HCT116 (cell line): ENCODE data around the gene OR6N2.

ENCODE experiments used
- EGR1 ChIP-seq: IDR thresholded peaks from 2 replicates; pipeline ENCODE4 v1.6.1; 2012; ENCODE audit warnings: low read depth
- ELF1 ChIP-seq: IDR thresholded peaks from 2 replicates; pipeline ENCODE4 v1.6.1; 2012; ENCODE audit warnings: low read depth, borderline replicate concordance
- EZH2phosphoT487 ChIP-seq: fragments of 200-600 bp; IDR thresholded peaks from 2 replicates; pipeline ENCODE4 v1.6.1; 2018; ENCODE audit warnings: antibody characterized with exemption, borderline replicate concordance
- JUND ChIP-seq: IDR thresholded peaks from 2 replicates; pipeline ENCODE4 v1.6.1; 2012
- POLR2A ChIP-seq: IDR thresholded peaks from 2 replicates; pipeline ENCODE4 v1.7.0; 2011; ENCODE audit warnings: borderline replicate concordance; ENCODE audit not compliant: insufficient read depth, insufficient read length; ENCODE audit errors: extremely low read depth
- RAD21 ChIP-seq: IDR thresholded peaks from 2 replicates; pipeline ENCODE4 v1.6.1; 2012; ENCODE audit warnings: low read depth, mild to moderate bottlenecking
- SP1 ChIP-seq: IDR thresholded peaks from 2 replicates; pipeline ENCODE4 v1.6.1; 2012; ENCODE audit warnings: low read depth
- YY1 ChIP-seq: IDR thresholded peaks from 2 replicates; pipeline ENCODE4 v1.6.1; 2011; ENCODE audit warnings: low read length, low read depth, moderate library complexity, mild to moderate bottlenecking; ENCODE audit not compliant: insufficient replicate concordance; ENCODE audit errors: extremely low read depth
- TF ChIP-seq, protein P1 (sequence below), 3 experiments: fragments of 200-600 bp in 1 of 3; sonication (generic) in 1 of 3; IDR thresholded peaks in 2 of 3; conservative IDR thresholded peaks in 1 of 3; 2 replicates each; pipeline ENCODE4 v1.5.1; 2012 to 2017; ENCODE audit warnings: low read depth in 2 of 3, low read length in 2 of 3, antibody characterized with exemption in 1 of 3, borderline replicate concordance in 1 of 3, control low read depth in 1 of 3, mild to moderate bottlenecking in 1 of 3, mixed read lengths in 1 of 3, mixed run types in 1 of 3, moderate library complexity in 1 of 3; ENCODE audit not compliant: insufficient read depth in 1 of 3
- TF ChIP-seq, protein P2 (sequence below): IDR thresholded peaks from 2 replicates; pipeline ENCODE4 v1.6.1; 2011; ENCODE audit warnings: mild to moderate bottlenecking, low read length, moderate library complexity; ENCODE audit not compliant: insufficient replicate concordance; ENCODE audit errors: extremely low read depth

DNA sequence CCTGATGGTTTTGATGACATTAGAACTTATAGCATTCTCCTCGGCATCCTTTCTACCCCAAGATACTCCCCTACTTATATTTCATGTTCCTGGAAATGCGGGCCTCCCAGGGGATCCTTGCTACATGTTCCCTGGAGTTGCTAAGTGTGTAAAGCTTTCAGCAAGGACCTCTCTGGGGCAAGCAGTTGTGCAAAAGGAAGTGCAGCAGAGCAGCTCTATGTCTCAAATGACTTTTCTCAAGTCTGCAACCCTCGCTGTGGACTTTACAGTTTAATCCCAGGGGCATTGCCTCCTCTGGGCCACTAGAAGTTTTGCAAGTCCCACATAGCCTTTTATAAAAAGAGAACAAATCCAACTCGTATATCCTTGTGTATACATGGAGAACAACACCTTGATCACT lies 29.3 kb upstream of the OR6N2 start:
- TF ChIP-seq, protein P1, sequence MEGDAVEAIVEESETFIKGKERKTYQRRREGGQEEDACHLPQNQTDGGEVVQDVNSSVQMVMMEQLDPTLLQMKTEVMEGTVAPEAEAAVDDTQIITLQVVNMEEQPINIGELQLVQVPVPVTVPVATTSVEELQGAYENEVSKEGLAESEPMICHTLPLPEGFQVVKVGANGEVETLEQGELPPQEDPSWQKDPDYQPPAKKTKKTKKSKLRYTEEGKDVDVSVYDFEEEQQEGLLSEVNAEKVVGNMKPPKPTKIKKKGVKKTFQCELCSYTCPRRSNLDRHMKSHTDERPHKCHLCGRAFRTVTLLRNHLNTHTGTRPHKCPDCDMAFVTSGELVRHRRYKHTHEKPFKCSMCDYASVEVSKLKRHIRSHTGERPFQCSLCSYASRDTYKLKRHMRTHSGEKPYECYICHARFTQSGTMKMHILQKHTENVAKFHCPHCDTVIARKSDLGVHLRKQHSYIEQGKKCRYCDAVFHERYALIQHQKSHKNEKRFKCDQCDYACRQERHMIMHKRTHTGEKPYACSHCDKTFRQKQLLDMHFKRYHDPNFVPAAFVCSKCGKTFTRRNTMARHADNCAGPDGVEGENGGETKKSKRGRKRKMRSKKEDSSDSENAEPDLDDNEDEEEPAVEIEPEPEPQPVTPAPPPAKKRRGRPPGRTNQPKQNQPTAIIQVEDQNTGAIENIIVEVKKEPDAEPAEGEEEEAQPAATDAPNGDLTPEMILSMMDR (IDR thresholded peaks at IDR 0.05 in 2 of 3, conservative IDR thresholded peaks at IDR 0.05 in 1 of 3; ENCODE audit: borderline replicate concordance in 1 of 3, insufficient read depth in 1 of 3, low read depth in 2 of 3, low read length in 2 of 3): no peak
- TF ChIP-seq POLR2A (no peak), EGR1 (no peak), JUND (no peak), YY1 (no peak), EZH2phosphoT487 (no peak), RAD21 (no peak), SP1 (no peak), ELF1 (no peak)
- TF ChIP-seq, protein P2, sequence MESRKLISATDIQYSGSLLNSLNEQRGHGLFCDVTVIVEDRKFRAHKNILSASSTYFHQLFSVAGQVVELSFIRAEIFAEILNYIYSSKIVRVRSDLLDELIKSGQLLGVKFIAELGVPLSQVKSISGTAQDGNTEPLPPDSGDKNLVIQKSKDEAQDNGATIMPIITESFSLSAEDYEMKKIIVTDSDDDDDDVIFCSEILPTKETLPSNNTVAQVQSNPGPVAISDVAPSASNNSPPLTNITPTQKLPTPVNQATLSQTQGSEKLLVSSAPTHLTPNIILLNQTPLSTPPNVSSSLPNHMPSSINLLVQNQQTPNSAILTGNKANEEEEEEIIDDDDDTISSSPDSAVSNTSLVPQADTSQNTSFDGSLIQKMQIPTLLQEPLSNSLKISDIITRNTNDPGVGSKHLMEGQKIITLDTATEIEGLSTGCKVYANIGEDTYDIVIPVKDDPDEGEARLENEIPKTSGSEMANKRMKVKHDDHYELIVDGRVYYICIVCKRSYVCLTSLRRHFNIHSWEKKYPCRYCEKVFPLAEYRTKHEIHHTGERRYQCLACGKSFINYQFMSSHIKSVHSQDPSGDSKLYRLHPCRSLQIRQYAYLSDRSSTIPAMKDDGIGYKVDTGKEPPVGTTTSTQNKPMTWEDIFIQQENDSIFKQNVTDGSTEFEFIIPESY: no peak
